ENCODE data around the gene RAB6A. TPM values are rescaled to one million over a fixed set of nuclear protein-coding genes. Genes with fewer than 3 reads are reported as not detected.

The RAB6A gene
- total RNA-seq, 3 donors from 2014 or later (not counting 1 experiment from before 2014, with no cell fraction given) = 72.2 to 107 (median 97.7) TPM

DNA sequence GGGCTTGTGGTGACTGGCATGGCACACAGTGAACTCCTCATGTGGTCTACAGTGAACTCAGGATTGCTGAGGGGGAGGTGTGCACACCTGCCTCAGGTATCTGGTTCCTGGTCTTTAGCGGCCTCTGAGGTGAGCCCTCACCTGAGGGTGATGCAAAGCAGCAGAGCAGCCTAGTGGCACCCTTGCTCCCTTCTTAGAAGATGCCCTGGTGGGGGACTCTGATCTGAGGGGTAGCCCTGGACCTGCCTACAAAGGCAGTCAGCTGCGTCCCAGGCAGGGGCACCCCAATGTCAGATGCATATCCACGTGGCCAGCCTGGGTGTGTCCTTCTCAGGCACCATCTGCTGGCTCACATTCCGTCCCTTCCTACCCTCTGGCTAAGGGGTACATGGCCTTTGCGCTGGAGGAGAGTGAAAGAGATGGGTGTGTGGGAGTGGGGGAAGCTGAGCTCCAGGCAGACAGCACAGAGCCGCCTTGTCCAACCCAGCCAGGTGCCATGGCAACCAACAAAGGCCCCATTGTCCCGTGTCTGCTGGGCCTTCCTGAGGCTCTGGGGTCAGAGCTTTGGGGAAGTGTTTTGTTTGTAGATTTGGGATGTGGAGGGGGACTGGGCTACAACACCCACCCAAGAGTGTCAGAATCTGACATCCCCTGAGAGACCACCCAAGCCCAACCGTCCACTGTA, 108.7 kb downstream of the RAB6A start:
- TF ChIP-seq, protein P1, sequence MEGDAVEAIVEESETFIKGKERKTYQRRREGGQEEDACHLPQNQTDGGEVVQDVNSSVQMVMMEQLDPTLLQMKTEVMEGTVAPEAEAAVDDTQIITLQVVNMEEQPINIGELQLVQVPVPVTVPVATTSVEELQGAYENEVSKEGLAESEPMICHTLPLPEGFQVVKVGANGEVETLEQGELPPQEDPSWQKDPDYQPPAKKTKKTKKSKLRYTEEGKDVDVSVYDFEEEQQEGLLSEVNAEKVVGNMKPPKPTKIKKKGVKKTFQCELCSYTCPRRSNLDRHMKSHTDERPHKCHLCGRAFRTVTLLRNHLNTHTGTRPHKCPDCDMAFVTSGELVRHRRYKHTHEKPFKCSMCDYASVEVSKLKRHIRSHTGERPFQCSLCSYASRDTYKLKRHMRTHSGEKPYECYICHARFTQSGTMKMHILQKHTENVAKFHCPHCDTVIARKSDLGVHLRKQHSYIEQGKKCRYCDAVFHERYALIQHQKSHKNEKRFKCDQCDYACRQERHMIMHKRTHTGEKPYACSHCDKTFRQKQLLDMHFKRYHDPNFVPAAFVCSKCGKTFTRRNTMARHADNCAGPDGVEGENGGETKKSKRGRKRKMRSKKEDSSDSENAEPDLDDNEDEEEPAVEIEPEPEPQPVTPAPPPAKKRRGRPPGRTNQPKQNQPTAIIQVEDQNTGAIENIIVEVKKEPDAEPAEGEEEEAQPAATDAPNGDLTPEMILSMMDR (IDR thresholded peaks at IDR 0.05) = no peak
- peaks cover 2 to 7% of the 10 kb centered on the region in 2 donors for H3K4me1 Mint-ChIP-seq
- H3K9me3 Mint-ChIP-seq = no peaks in the 10 kb centered on the region
- DNase-seq = no peak
- Histone ChIP-seq H3K27ac (ENCODE audit: low read length) (no peak overlapping the region), H3K27me3 (ENCODE audit: control insufficient read depth, insufficient read depth, low read length) (no peaks in the 10 kb centered on the region), H3K9me3 (ENCODE audit: control insufficient read depth, insufficient read depth, low read length) (no peaks in the 10 kb centered on the region), H3K4me3 (ENCODE audit: low read length) (no peak overlapping the region), H3K4me1 (ENCODE audit: control insufficient read depth, insufficient read depth, low read length) (peaks cover 7% of the 10 kb centered on the region), H3K36me3 (ENCODE audit: control insufficient read depth, insufficient read depth, low read length) (no peaks in the 10 kb centered on the region)
- intact Hi-C loops (cut with micrococcal nuclease) = no loop called here
- H3K4me3 Mint-ChIP-seq = no peak overlapping the region
- 79% methylated on average over 8 of the region's 8 CpGs for WGBS (ENCODE audit: insufficient coverage)
- H3K36me3 Mint-ChIP-seq = no peaks in the 10 kb centered on the region
- no peaks in the 10 kb centered on the region for H3K27me3 Mint-ChIP-seq (ENCODE audit: low read depth in 2 of 2)
- H3K27ac Mint-ChIP-seq = no peak overlapping the region
- no peak for ATAC-seq

DNA sequence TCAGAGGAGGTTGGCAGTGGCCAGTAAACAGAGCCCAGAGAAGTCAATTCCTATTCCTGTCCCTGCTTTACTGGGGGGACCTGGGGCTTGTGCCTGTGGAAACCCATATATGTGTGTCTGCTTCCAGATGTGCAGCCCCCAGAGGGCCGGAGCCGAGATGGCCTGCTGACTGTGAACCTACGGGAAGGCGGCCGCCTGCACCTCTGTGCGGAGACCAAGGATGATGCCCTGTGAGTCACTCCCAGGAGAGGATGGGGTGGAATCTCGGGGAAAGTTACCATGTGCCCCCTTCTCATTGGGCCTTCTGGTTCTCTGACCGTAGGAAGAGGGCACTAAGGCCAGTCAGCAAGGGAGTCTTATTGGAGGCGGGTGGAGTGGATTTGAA, 109.2 kb downstream of the RAB6A start:
- 95% methylated on average over 9 of the region's 9 CpGs for WGBS (ENCODE audit: insufficient coverage)
- H3K36me3 Mint-ChIP-seq = no peaks in the 10 kb centered on the region

DNA sequence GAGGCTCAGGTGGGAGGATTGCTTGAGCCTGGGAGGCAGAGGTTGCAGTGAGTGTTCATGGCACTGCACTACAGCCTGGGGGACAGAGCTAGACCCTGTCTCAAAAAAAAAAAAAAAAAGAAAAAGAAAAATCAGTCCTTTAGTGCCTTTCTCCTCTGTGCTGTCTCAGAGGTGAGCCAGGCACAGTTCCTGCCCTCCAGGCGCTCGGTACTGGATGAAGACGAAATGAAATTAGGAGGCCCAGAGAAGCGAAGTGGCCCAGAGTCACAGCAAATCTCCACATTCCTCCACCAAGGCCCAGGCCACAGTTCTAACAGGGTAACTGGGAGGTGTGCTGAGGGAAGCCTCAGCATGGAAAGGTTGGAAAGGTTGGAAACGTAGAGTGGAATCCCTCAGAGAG, 109.6 kb downstream of the RAB6A start:
- Histone ChIP-seq H3K9me3 (ENCODE audit: control insufficient read depth, insufficient read depth, low read length) (no peaks in the 10 kb centered on the region), H3K27ac (ENCODE audit: low read length) (no peak overlapping the region), H3K4me3 (ENCODE audit: low read length) (no peak overlapping the region), H3K27me3 (ENCODE audit: control insufficient read depth, insufficient read depth, low read length) (no peaks in the 10 kb centered on the region), H3K36me3 (ENCODE audit: control insufficient read depth, insufficient read depth, low read length) (no peaks in the 10 kb centered on the region), H3K4me1 (ENCODE audit: control insufficient read depth, insufficient read depth, low read length) (peaks cover 13% of the 10 kb centered on the region)
- no peaks in the 10 kb centered on the region for H3K27me3 Mint-ChIP-seq (ENCODE audit: low read depth in 2 of 2)
- ATAC-seq (no peak), DNase-seq (no peak)
- H3K4me1 Mint-ChIP-seq = peaks cover 4 to 10% of the 10 kb centered on the region in 2 donors
- WGBS (ENCODE audit: insufficient coverage) = 92% methylated on average over 5 of the region's 5 CpGs
- intact Hi-C loops (cut with micrococcal nuclease) = no loop called here
- H3K4me3 Mint-ChIP-seq = no peak overlapping the region
- H3K27ac Mint-ChIP-seq = no peak overlapping the region
- no peaks in the 10 kb centered on the region for H3K36me3 Mint-ChIP-seq
- H3K9me3 Mint-ChIP-seq = no peaks in the 10 kb centered on the region
- TF ChIP-seq, protein P1 (IDR thresholded peaks at IDR 0.05) = no peak

More for the DNA sequence above, 109.2 kb downstream of the RAB6A start:
- TF ChIP-seq, protein P1 (IDR thresholded peaks at IDR 0.05) = no peak
- H3K9me3 Mint-ChIP-seq = no peaks in the 10 kb centered on the region
- H3K9me3 ChIP-seq (ENCODE audit: control insufficient read depth, insufficient read depth, low read length) = no peaks in the 10 kb centered on the region
- H3K27ac ChIP-seq (ENCODE audit: low read length) = no peak overlapping the region
- no peaks in the 10 kb centered on the region for H3K27me3 Mint-ChIP-seq (ENCODE audit: low read depth in 2 of 2)
- H3K4me3 ChIP-seq (ENCODE audit: low read length) = no peak overlapping the region
- ATAC-seq (no peak), DNase-seq (no peak)
- intact Hi-C loops (cut with micrococcal nuclease) = no loop called here
- no peaks in the 10 kb centered on the region for H3K36me3 ChIP-seq (ENCODE audit: control insufficient read depth, insufficient read depth, low read length)
- H3K27me3 ChIP-seq (ENCODE audit: control insufficient read depth, insufficient read depth, low read length) = no peaks in the 10 kb centered on the region
- H3K4me3 Mint-ChIP-seq = no peak overlapping the region
- H3K4me1 Mint-ChIP-seq = peaks cover 4 to 10% of the 10 kb centered on the region in 2 donors
- H3K27ac Mint-ChIP-seq = no peak overlapping the region
- H3K4me1 ChIP-seq (ENCODE audit: control insufficient read depth, insufficient read depth, low read length) = peaks cover 13% of the 10 kb centered on the region

DNA sequence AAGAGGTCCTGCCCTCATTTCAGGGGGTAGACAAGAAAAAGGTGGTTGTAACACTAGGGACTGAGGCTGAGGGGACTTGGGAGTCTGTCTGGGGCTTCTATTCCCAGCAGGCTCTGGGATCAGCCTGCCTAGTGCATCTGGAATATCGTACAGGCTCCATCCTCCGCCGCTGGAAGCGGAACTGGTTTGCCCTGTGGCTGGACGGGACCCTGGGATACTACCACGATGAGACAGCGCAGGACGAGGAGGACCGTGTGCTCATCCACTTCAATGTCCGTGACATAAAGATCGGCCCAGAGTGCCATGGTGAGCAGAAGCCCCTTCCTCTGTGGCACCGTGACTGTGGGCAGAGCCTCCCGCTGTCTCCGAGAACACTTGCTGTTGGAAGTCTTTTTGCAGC, 110.5 kb downstream of the RAB6A start:
- ATAC-seq = no peak
- H3K4me1 ChIP-seq (ENCODE audit: control insufficient read depth, insufficient read depth, low read length) = peaks cover 13% of the 10 kb centered on the region
- H3K27me3 Mint-ChIP-seq (ENCODE audit: low read depth in 2 of 2) = peaks cover 0 to 7% of the 10 kb centered on the region in 2 donors
- H3K27ac ChIP-seq (ENCODE audit: low read length) = no peak overlapping the region
- DNase-seq = no peak
- no peaks in the 10 kb centered on the region for H3K36me3 ChIP-seq (ENCODE audit: control insufficient read depth, insufficient read depth, low read length)
- no peak overlapping the region for H3K4me3 ChIP-seq (ENCODE audit: low read length)
- H3K27ac Mint-ChIP-seq = no peak overlapping the region
- 96% methylated on average over 14 of the region's 14 CpGs for WGBS (ENCODE audit: insufficient coverage)
- H3K4me1 Mint-ChIP-seq = peaks cover 4 to 10% of the 10 kb centered on the region in 2 donors
- no peaks in the 10 kb centered on the region for H3K27me3 ChIP-seq (ENCODE audit: control insufficient read depth, insufficient read depth, low read length)
- intact Hi-C loops (cut with micrococcal nuclease) = no loop called here
- H3K9me3 ChIP-seq (ENCODE audit: control insufficient read depth, insufficient read depth, low read length) = no peaks in the 10 kb centered on the region
- H3K4me3 Mint-ChIP-seq = no peak overlapping the region
- no peaks in the 10 kb centered on the region for H3K36me3 Mint-ChIP-seq
- H3K9me3 Mint-ChIP-seq = no peaks in the 10 kb centered on the region
- TF ChIP-seq, protein P1 (IDR thresholded peaks at IDR 0.05) = no peak

Data from natural killer cell (primary cell).